Measurements from ENCODE around the gene PLK1.
A peak's percentile ranks its signal among the peaks of the same experiment; 100 is the strongest.
"Not testable (repeated sequence)": the region's sequence is repeated elsewhere in the genome, so short reads cannot be mapped to it uniquely, and the experiment has no call there.

The PLK1 gene

GRCh38 chr16:23678430-23679273, at the start of gene PLK1:
Gene PLK1 (plus strand): TSS chr16:23678889. CDS start chr16:23678933, 44 bp downstream.
- TF ChIP-seq, protein P1, sequence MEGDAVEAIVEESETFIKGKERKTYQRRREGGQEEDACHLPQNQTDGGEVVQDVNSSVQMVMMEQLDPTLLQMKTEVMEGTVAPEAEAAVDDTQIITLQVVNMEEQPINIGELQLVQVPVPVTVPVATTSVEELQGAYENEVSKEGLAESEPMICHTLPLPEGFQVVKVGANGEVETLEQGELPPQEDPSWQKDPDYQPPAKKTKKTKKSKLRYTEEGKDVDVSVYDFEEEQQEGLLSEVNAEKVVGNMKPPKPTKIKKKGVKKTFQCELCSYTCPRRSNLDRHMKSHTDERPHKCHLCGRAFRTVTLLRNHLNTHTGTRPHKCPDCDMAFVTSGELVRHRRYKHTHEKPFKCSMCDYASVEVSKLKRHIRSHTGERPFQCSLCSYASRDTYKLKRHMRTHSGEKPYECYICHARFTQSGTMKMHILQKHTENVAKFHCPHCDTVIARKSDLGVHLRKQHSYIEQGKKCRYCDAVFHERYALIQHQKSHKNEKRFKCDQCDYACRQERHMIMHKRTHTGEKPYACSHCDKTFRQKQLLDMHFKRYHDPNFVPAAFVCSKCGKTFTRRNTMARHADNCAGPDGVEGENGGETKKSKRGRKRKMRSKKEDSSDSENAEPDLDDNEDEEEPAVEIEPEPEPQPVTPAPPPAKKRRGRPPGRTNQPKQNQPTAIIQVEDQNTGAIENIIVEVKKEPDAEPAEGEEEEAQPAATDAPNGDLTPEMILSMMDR (IDR thresholded peaks at IDR 0.05; ENCODE audit: low read depth, low read length) = peak; percentile 24
- peak within 1 kb of the TSS; percentile 79 for H3K4me3 ChIP-seq (ENCODE audit: low read depth, low read length)

DNA sequence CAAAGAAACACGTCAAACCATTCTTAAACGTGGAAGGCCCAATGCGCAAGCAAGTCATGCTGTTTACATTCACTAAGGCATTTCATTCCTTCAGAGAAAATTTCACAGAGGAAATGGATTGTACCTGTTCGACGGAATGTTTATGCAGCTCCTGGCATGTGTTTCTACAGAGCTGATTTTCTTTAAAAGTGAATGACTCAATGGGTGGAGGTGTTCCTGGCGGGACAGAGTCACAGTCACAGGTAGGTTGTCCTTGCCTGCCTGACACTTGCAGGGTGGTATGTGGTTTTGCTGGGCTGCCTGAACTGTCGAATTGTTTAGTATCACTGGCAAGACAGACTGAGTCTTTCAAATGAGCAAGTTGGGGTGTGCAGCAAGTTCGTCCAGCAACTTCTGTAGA, 49.2 kb upstream of the PLK1 start:
- TF ChIP-seq, protein P1 (IDR thresholded peaks at IDR 0.05; ENCODE audit: low read depth, low read length) = no peak
- H3K4me3 ChIP-seq (ENCODE audit: low read depth, low read length) = no peak overlapping the region

- not testable (repeated sequence) for H3K4me3 ChIP-seq (ENCODE audit: low read depth, low read length)
Measured at GRCh38 chr16:23631874-23632273, 46.8 kb upstream of the PLK1 start.

- TF ChIP-seq, protein P1 (IDR thresholded peaks at IDR 0.05; ENCODE audit: low read depth, low read length) = no peak
- H3K4me3 ChIP-seq (ENCODE audit: low read depth, low read length) = no peak overlapping the region
Measured at GRCh38 chr16:23634461-23635036, 44.1 kb upstream of the PLK1 start.

DNA sequence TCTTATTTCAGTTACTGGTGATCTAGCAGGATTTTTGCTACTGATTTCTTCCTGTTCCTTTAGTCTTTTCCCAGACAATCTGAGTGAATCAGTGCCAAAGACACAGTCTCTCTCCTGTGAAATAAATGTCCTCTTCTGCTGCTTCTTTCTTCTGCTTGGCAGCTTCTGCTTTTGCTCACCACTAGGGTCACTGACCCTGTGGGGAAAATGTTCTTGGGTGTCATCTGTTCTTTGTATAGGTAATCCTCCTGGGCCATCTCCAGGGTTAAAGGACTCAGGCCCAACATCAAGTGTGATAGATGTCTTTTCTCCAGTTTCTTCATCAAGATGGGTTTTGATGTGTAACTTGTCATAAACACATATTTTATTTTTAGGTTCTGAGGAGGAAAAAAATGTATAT, 42.7 kb upstream of the PLK1 start:
- no peak overlapping the region for H3K4me3 ChIP-seq (ENCODE audit: low read depth, low read length)
- TF ChIP-seq, protein P1 (IDR thresholded peaks at IDR 0.05; ENCODE audit: low read depth, low read length) = no peak

- H3K4me3 ChIP-seq (ENCODE audit: low read depth, low read length) = peak overlapping the region; percentile 99
- TF ChIP-seq, protein P1 (IDR thresholded peaks at IDR 0.05; ENCODE audit: low read depth, low read length) = no peak
Measured at GRCh38 chr16:23640615-23640930, 38.1 kb upstream of the PLK1 start.

DNA sequence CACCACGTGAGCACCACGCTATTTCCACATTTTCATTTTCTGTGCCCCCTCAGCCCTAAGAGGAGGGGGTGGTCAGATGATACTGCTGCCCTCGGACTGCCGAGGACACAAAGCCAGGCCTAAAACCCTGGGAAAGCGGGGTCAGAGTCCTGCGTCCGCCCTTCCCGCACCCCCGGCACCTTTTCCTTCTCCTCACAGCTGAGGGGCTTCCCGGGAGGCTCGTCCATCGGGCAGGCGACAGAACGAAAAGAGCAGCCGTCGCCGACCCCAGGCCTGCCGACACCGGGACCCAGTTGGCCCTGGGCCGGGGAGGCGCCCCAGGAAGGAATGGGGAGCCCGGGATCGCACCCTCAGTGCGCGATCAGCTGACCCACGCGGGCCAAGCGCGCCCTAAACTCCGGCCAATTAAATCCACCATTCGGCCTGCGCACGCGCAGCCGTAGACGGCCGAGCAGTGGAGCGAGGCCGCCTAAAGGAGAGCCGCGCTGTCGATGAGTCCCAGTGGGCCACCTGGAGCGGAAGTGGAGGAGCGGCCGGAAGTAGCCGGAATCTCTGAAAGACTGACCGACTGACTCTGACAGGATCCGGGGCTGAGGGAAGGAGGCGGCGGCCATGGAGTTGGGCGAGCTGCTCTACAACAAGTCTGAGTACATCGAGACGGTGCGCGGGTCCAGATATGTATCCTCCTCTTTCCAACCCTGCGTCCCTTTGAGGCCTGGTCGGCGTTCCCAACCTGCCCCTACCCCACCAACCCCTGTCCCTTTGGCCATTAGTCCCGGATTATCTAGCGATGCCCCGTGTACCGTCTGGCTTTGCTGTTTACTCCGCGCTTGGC, 37.5 kb upstream of the PLK1 start, which contains the start of the genes DCTN5 and PALB2:
TSS of gene DCTN5 (plus strand) at position 536 of the 835 bp plus-strand sequence. CDS start at position 613, 77 bp downstream.
TSS of gene PALB2 (minus strand) at position 380 of the 835 bp plus-strand sequence. CDS start at position 227, 153 bp downstream.
- TF ChIP-seq, protein P1 (IDR thresholded peaks at IDR 0.05; ENCODE audit: low read depth, low read length) = no peak
- peak within 1 kb of the TSS; percentile 99 for H3K4me3 ChIP-seq (ENCODE audit: low read depth, low read length)
